H9 (cell line): ENCODE data around the gene SLCO4A1. TPM values are rescaled to one million over a fixed set of nuclear protein-coding genes. Genes with fewer than 3 reads are reported as not detected.

Experiments used
- DNase-seq: peaks from one replicate; pipeline ENCODE4 v3.0.0-alpha.2; 2017
- H2AFZ ChIP-seq: one replicate; pipeline ENCODE4 v1.6.1; 2013; ENCODE audit warnings: mild to moderate bottlenecking, low read length, control low read depth, moderate library complexity
- H2AK5ac ChIP-seq: 2 replicates; pipeline ENCODE4 v1.6.1; 2013; ENCODE audit warnings: low read length, control low read depth, mixed read lengths; ENCODE audit not compliant: insufficient read length
- H2BK120ac ChIP-seq: one replicate; pipeline ENCODE4 v1.6.1; 2013; ENCODE audit warnings: low read depth, mild to moderate bottlenecking, low read length, control low read depth, inconsistent platforms; ENCODE audit not compliant: poor library complexity, severe bottlenecking
- H2BK12ac ChIP-seq: 2 replicates; pipeline ENCODE4 v1.6.1; 2013; ENCODE audit warnings: low read length, control low read depth, mixed read lengths, low read depth; ENCODE audit not compliant: insufficient read length
- H2BK15ac ChIP-seq: 2 replicates; pipeline ENCODE4 v1.6.1; 2013; ENCODE audit warnings: low read depth, low read length, control low read depth
- H2BK20ac ChIP-seq: one replicate; pipeline ENCODE4 v1.6.1; 2013; ENCODE audit warnings: low read depth, mild to moderate bottlenecking, low read length, control low read depth, inconsistent platforms; ENCODE audit not compliant: poor library complexity, severe bottlenecking
- H2BK5ac ChIP-seq: 2 replicates; pipeline ENCODE4 v1.6.1; 2013; ENCODE audit warnings: low read length, control low read depth, mixed read lengths; ENCODE audit not compliant: insufficient read length
- H3K14ac ChIP-seq: 2 replicates; pipeline ENCODE4 v1.6.1; 2013; ENCODE audit warnings: low read length, control low read depth; ENCODE audit not compliant: insufficient read depth
- H3K18ac ChIP-seq: 2 replicates; pipeline ENCODE4 v1.6.1; 2013; ENCODE audit warnings: low read depth, mild to moderate bottlenecking, mixed read lengths, low read length, control low read depth; ENCODE audit not compliant: insufficient read length
- H3K23ac ChIP-seq: 2 replicates; pipeline ENCODE4 v1.6.1; 2013; ENCODE audit warnings: low read length, control low read depth, mixed read lengths, low read depth; ENCODE audit not compliant: insufficient read length
- H3K23me2 ChIP-seq: 2 replicates; pipeline ENCODE4 v1.6.1; 2013; ENCODE audit warnings: low read depth, mild to moderate bottlenecking, mixed read lengths, low read length, control low read depth; ENCODE audit not compliant: insufficient read length, poor library complexity, severe bottlenecking
- H3K27ac ChIP-seq: 2 replicates; pipeline ENCODE4 v1.5.1; 2013; ENCODE audit warnings: low read length, control low read depth, mixed read lengths, low read depth; ENCODE audit not compliant: insufficient read length
- H3K27me3 ChIP-seq: 2 replicates; pipeline ENCODE4 v1.6.1; 2013; ENCODE audit warnings: low read length, control low read depth, inconsistent platforms; ENCODE audit not compliant: insufficient read depth
- H3K4ac ChIP-seq: 2 replicates; pipeline ENCODE4 v1.6.1; 2013; ENCODE audit warnings: low read depth, mild to moderate bottlenecking, control low read depth, inconsistent platforms, low read length, moderate library complexity
- H3K4me1 ChIP-seq: 2 replicates; pipeline ENCODE4 v1.6.1; 2013; ENCODE audit warnings: low read length, control low read depth, inconsistent platforms; ENCODE audit not compliant: insufficient read depth
- H3K4me2 ChIP-seq: 2 replicates; pipeline ENCODE4 v1.6.1; 2013; ENCODE audit warnings: low read length, control low read depth, mixed read lengths; ENCODE audit not compliant: insufficient read length, insufficient read depth
- H3K56ac ChIP-seq: 2 replicates; pipeline ENCODE4 v1.6.1; 2013; ENCODE audit warnings: low read depth, mild to moderate bottlenecking, mixed read lengths, low read length, control low read depth; ENCODE audit not compliant: insufficient read length
- H3K79me1 ChIP-seq: 2 replicates; pipeline ENCODE4 v1.6.1; 2013; ENCODE audit warnings: low read depth, mild to moderate bottlenecking, moderate library complexity, low read length, control low read depth, inconsistent platforms; ENCODE audit not compliant: insufficient read depth, poor library complexity, severe bottlenecking
- H3K79me2 ChIP-seq: 2 replicates; pipeline ENCODE4 v1.6.1; 2013; ENCODE audit warnings: low read length, control low read depth, inconsistent platforms; ENCODE audit not compliant: insufficient read depth
- H3K9ac ChIP-seq: 2 replicates; pipeline ENCODE4 v1.6.1; 2013; ENCODE audit warnings: low read length, control low read depth, mixed read lengths; ENCODE audit not compliant: insufficient read length; ENCODE audit errors: extremely low read depth
- H3K9me3 ChIP-seq: one replicate; pipeline ENCODE4 v1.6.1; 2013; ENCODE audit warnings: low read depth, low read length, inconsistent platforms; ENCODE audit not compliant: control insufficient read depth
- H3T11ph ChIP-seq: one replicate; pipeline ENCODE4 v1.6.1; 2013; ENCODE audit warnings: mild to moderate bottlenecking, low read length, control low read depth, inconsistent platforms
- H4K20me1 ChIP-seq: one replicate; pipeline ENCODE4 v1.6.1; 2013; ENCODE audit not compliant: control insufficient read depth, insufficient read length, insufficient read depth
- H4K5ac ChIP-seq: 2 replicates; pipeline ENCODE4 v1.6.1; 2013; ENCODE audit warnings: low read depth, mild to moderate bottlenecking, mixed read lengths, low read length, control low read depth; ENCODE audit not compliant: insufficient read length
- H4K8ac ChIP-seq: replicated peaks from 2 replicates; pipeline ENCODE4 v1.6.1; 2013; ENCODE audit warnings: low read length, control low read depth, mixed read lengths, low read depth; ENCODE audit not compliant: insufficient read length
- H4K91ac ChIP-seq: 2 replicates; pipeline ENCODE4 v1.6.1; 2013; ENCODE audit warnings: low read depth, mild to moderate bottlenecking, moderate library complexity, mixed read lengths, low read length, control low read depth; ENCODE audit not compliant: insufficient read length
- H3K27ac Mint-ChIP-seq, 3 experiments: 2 replicates in 2 of 3; 3 replicates in 1 of 3; pipeline ENCODE4 v1.8.0; 2020 to 2021; ENCODE audit warnings: mixed read lengths in 3 of 3, mild to moderate bottlenecking in 1 of 3, moderate library complexity in 1 of 3
- H3K27me3 Mint-ChIP-seq: 2 replicates; pipeline ENCODE4 v1.8.0; 2021; ENCODE audit warnings: low read depth, mild to moderate bottlenecking, moderate library complexity, mixed read lengths
- H3K36me3 Mint-ChIP-seq, 3 experiments: 2 replicates in 2 of 3; 3 replicates in 1 of 3; pipeline ENCODE4 v1.8.0; 2020 to 2021; ENCODE audit warnings: low read depth in 3 of 3, mixed read lengths in 3 of 3; ENCODE audit not compliant: insufficient read depth in 1 of 3
- H3K4me1 Mint-ChIP-seq, 2 experiments: 2 replicates each; pipeline ENCODE4 v1.8.0; 2020; ENCODE audit warnings: mixed read lengths in 2 of 2
- H3K4me3 Mint-ChIP-seq, 2 experiments: 2 replicates in 1 of 2; 3 replicates in 1 of 2; pipeline ENCODE4 v1.8.0; 2020 to 2021; ENCODE audit warnings: mild to moderate bottlenecking in 2 of 2, mixed read lengths in 2 of 2, moderate library complexity in 1 of 2
- H3K9me3 Mint-ChIP-seq, 2 experiments: 2 replicates in 1 of 2; 3 replicates in 1 of 2; pipeline ENCODE4 v1.8.0; 2020; ENCODE audit warnings: mild to moderate bottlenecking in 2 of 2, mixed read lengths in 2 of 2, moderate library complexity in 1 of 2
- WGBS: extraction: QIAGEN DNeasy Blood & Tissue Kit; methylation state at CpG from one replicate; pipeline ENCODE4 v1.1.7; 2013; ENCODE audit warnings: missing lambda C conversion rate, low lambda C conversion rate, mixed read lengths; ENCODE audit not compliant: insufficient read length; ENCODE audit errors: extremely low coverage; 5-methylcytosine and 5-hydroxymethylcytosine counted together
- total RNA-seq: library from RNA; stranded (reverse); gene quantifications from 2 replicates; pipeline ENCODE4 v1.2.1, GENCODE V29; 2021
- TF ChIP-seq, protein P1 (sequence below): fragments of 200-600 bp; sonication (generic); conservative IDR thresholded peaks from 3 replicates; pipeline ENCODE4 v1.8.0; 2021; ENCODE audit warnings: antibody characterized with exemption, mild to moderate bottlenecking

The SLCO4A1 gene
- total RNA-seq, 1 experiment from 2014 or later = 9.4 TPM

DNA sequence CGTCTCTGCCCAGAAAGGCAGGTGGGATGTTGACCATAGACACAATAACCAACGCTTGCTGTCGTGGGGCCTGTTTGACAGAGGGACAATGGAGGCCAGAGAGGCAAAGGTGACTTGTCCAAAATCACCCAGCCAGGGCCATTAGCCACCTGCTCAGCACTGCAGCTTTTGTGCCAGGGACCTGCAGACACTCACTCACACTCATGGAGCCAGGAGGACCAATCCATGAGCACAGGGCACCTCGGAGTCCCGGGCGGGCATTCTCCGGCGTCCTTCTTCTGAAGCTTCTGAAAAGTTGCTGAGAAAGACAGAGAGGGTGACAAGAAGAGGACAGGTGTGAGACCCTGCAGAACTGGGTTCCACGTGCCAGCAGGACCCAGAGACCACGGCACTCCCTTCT is 45.4 kb upstream of the SLCO4A1 start:
- no CpG with 5 or more reads among the region's 10 CpGs for WGBS
- H3K36me3 Mint-ChIP-seq = no peaks in the 10 kb centered on the region

More for the DNA sequence above, 45.4 kb upstream of the SLCO4A1 start:
- H3K27ac ChIP-seq = no peak overlapping the region
- no peak overlapping the region for H3K9ac ChIP-seq
- H4K8ac ChIP-seq = no peak overlapping the region
- H2BK120ac ChIP-seq = no peak overlapping the region
- H4K5ac ChIP-seq = no peak overlapping the region
- H2BK12ac ChIP-seq = no peak overlapping the region
- DNase-seq = no peak
- no peak overlapping the region for H2BK15ac ChIP-seq
- H3K4me3 Mint-ChIP-seq = no peak overlapping the region
- no peak overlapping the region for H3K56ac ChIP-seq
- no peaks in the 10 kb centered on the region for H3K79me1 ChIP-seq
- H3K9me3 Mint-ChIP-seq = peaks cover 0 to 2% of the 10 kb centered on the region in 2 experiments; a peak in 2 of 5 replicates
- H3K4me1 Mint-ChIP-seq = peaks cover 3 to 10% of the 10 kb centered on the region in 2 experiments
- H3K4me1 ChIP-seq = no peaks in the 10 kb centered on the region; the same call in 1 of the 2 replicates
- TF ChIP-seq, protein P1, sequence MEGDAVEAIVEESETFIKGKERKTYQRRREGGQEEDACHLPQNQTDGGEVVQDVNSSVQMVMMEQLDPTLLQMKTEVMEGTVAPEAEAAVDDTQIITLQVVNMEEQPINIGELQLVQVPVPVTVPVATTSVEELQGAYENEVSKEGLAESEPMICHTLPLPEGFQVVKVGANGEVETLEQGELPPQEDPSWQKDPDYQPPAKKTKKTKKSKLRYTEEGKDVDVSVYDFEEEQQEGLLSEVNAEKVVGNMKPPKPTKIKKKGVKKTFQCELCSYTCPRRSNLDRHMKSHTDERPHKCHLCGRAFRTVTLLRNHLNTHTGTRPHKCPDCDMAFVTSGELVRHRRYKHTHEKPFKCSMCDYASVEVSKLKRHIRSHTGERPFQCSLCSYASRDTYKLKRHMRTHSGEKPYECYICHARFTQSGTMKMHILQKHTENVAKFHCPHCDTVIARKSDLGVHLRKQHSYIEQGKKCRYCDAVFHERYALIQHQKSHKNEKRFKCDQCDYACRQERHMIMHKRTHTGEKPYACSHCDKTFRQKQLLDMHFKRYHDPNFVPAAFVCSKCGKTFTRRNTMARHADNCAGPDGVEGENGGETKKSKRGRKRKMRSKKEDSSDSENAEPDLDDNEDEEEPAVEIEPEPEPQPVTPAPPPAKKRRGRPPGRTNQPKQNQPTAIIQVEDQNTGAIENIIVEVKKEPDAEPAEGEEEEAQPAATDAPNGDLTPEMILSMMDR = no peak
- H3K4ac ChIP-seq = no peak overlapping the region
- H2BK5ac ChIP-seq = no peak overlapping the region
- no peak overlapping the region for H4K91ac ChIP-seq
- H3T11ph ChIP-seq = no peak overlapping the region
- H3K23me2 ChIP-seq = no peaks in the 10 kb centered on the region
- no peak overlapping the region for H2AFZ ChIP-seq
- no peak overlapping the region for H3K27ac Mint-ChIP-seq
- no peaks in the 10 kb centered on the region for H3K9me3 ChIP-seq
- H3K4me2 ChIP-seq = no peak overlapping the region
- H3K79me2 ChIP-seq = no peaks in the 10 kb centered on the region
- no peaks in the 10 kb centered on the region for H4K20me1 ChIP-seq
- H3K27me3 ChIP-seq = no peaks in the 10 kb centered on the region
- no peak overlapping the region for H3K18ac ChIP-seq
- H3K23ac ChIP-seq = no peak overlapping the region
- H2AK5ac ChIP-seq = no peak overlapping the region
- H3K27me3 Mint-ChIP-seq = peaks cover 29% of the 10 kb centered on the region
- H3K14ac ChIP-seq = no peak overlapping the region
- no peak overlapping the region for H2BK20ac ChIP-seq
